Ovary (tissue), 9 donors: ENCODE data around the gene ROMO1. TPM values are rescaled to one million over a fixed set of nuclear protein-coding genes. Genes with fewer than 3 reads are reported as not detected.
"Not testable (repeated sequence)": the region's sequence is repeated elsewhere in the genome, so short reads cannot be mapped to it uniquely, and the experiment has no call there.

Experiments used
- DNase-seq, 5 donors: peaks; one replicate each; pipeline ENCODE4 v3.0.0-alpha.2; 2019 to 2020
- H3K27ac ChIP-seq, 2 donors: fragments of 200-600 bp; one replicate each; pipeline versions ENCODE4 v1.5.1 to v1.8.0; 2019 to 2022
- H3K27me3 ChIP-seq: fragments of 200-600 bp; one replicate; pipeline ENCODE4 v1.8.0; 2022
- H3K36me3 ChIP-seq: fragments of 200-600 bp; sonication (generic); one replicate; pipeline ENCODE4 v1.5.1; 2019
- H3K4me1 ChIP-seq: one replicate; pipeline ENCODE4 v1.8.1; 2013; ENCODE audit warnings: mild to moderate bottlenecking, moderate library complexity; ENCODE audit not compliant: insufficient read depth
- H3K4me3 ChIP-seq: fragments of 200-600 bp; sonication (generic); one replicate; pipeline ENCODE4 v1.5.1; 2017
- H3K9me3 ChIP-seq, 2 donors: fragments of 200-600 bp in 1 of 2; sonication (generic) in 1 of 2; one replicate each; pipeline versions ENCODE4 v1.5.1 to v1.8.1; 2013 to 2019; ENCODE audit warnings: mild to moderate bottlenecking in 1 of 2, moderate library complexity in 1 of 2
- EP300 ChIP-seq: sonication (generic); formaldehyde crosslinking; IDR thresholded peaks from one replicate; pipeline ENCODE4 v1.6.1; 2017; ENCODE audit warnings: antibody characterized with exemption
- POLR2A ChIP-seq: fragments of 450-650 bp; IDR thresholded peaks from one replicate; pipeline ENCODE4 v1.6.1; 2017; ENCODE audit warnings: antibody characterized with exemption, mild to moderate bottlenecking, moderate library complexity
- WGBS, 3 donors: extraction: QIAGEN DNeasy Blood & Tissue Kit in 1 of 3; methylation state at CpG; one replicate each; pipeline versions ENCODE4 v1.1.5 to v1.1.7; 2013 to 2017; 5-methylcytosine and 5-hydroxymethylcytosine counted together
- intact Hi-C, 4 donors: fragments of 100-400 bp; cut with DNase I; formaldehyde crosslinking; loops; one replicate each; pipeline versions ENCODE4 v1.11.0 to v1.15.1; 2022 to 2023
- polyA plus RNA-seq, 2 donors: library from polyadenylated mRNA; stranded (reverse); fragments of 200-250 nt in 1 of 2; fragments of 350-450 nt in 1 of 2; fragmentation: Illumina TruSeq in 1 of 2; extraction: RNeasy Lipid Tissue Mini Kit (QIAGEN cat#74804) in 1 of 2; gene quantifications; one replicate each; pipeline ENCODE4 v1.2.3, GENCODE V29; 2013 to 2014
- total RNA-seq, 7 donors: library from RNA; depleted of rRNA in 2 of 7; stranded (reverse); fragments of >200 nt in 2 of 7; fragmentation: NEBNext Ultra II Directional in 3 of 7; extraction: Animal tissue kit (Norgen Biotek cat#: 25700) in 3 of 7; gene quantifications; one replicate each; pipeline versions ENCODE4 v1.1.0 to v1.2.4, GENCODE V29; 2016 to 2023
- TF ChIP-seq, protein P1 (sequence below), 3 donors: fragments of 450-650 bp in 2 of 3; fragments of 200-600 bp in 1 of 3; IDR thresholded peaks; one replicate each; pipeline versions ENCODE4 v1.5.1 to v1.8.0; 2016 to 2022; ENCODE audit warnings: antibody characterized with exemption in 3 of 3, mild to moderate bottlenecking in 1 of 3
- donor health status: DM: no; HTN: no; CAD: no; lungs with moderate emphysema.
- donor health status: DM: no; HTN: no; CAD: no.
- donor health status: Bipolar disorder and iron deficiency.
- donor health status: DM: yes; HTN: yes; CAD: no.
- donor health status: DM: no; HTN: no; CAD: no.
- donor health status: DM: yes; HTN: yes; CAD: no.

The ROMO1 gene
- total and polyA plus RNA-seq, 9 donors = 23.2 to 404 (median 112) TPM

DNA sequence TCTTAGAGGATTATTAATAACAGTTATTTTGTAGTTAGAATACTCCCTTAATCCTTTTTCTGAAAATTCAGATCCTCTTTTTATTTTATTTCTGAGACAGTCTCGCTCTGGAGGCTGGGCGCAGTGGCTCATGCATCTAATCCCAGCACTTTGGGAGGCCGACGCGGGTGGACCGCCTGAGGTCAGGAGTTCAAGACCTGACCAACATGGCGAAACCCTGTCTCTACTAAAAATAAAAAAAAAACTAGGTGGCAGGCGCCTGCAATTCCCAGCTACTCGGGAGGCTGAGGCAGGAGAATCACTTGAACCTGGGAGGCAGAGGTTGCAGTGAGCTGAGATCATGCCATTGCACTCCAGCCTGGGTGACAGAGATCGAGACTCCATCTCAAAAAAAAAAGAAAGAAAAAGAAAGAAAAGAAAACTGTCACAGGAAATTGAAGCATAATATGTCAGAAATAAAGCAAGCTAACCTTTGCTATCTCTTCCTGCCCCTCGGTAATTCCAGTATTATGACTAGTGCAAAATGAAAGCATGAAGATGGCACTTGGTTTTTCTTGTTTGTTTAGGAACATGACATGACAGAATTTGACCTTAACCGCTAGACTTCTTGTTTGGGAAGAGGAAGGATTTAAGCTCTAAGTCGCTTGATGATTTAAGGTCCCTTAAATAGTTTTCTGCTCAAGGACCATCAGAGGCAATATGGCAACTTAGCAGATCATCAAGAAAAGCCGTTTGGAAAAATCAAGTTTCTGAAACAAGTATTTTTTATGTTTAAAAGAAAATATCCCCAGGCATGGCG is 44.7 kb downstream of the ROMO1 start:
- H3K4me3 ChIP-seq = no peak overlapping the region
- peak in 3 of 5 donors; percentile 31 to 47 (median 38) for DNase-seq
- intact Hi-C loops = loop anchor here in 1 of 4 donors (2.0 to 10.0 kb wide), 3 partner anchors 27 to 801 kb away; partner anchors contain the start of genes MYL9 and SPAG4

DNA sequence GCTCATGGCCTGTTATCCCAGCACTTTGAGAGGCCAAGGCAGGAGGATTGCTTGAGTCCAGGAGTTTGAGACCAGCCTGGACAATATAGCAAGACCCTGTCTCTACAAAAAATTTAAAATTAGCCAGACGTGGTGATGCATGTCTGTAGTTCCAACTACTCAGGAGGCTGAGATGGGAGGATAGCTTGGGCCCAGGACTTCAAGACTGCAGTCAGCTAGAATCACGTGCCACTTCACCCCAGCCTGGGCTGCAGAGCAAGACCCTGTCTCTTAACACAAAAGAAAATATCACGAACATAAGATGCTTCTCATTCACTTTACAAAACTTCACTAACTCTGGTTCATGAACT is 45.3 kb downstream of the ROMO1 start:
- not testable (repeated sequence) for DNase-seq, H3K36me3 ChIP-seq, H3K4me3 ChIP-seq, H3K27me3 ChIP-seq, H3K4me1 ChIP-seq, H3K9me3 ChIP-seq
- H3K27ac ChIP-seq = peak overlapping the region in 1 of 2 donors; percentile 14
- WGBS, 3 donors = 89 to 96% (median 96%) methylated on average over 3 of the region's 3 CpGs
- intact Hi-C loops = loop anchor here in 1 of 4 donors (5.0 to 10.0 kb wide), 2 partner anchors 127 to 800 kb away; partner anchors contain the start of genes MYL9 and SPAG4

More for the DNA sequence above, 44.7 kb downstream of the ROMO1 start:
- TF ChIP-seq POLR2A (no peak), EP300 (no peak)
- TF ChIP-seq, protein P1, sequence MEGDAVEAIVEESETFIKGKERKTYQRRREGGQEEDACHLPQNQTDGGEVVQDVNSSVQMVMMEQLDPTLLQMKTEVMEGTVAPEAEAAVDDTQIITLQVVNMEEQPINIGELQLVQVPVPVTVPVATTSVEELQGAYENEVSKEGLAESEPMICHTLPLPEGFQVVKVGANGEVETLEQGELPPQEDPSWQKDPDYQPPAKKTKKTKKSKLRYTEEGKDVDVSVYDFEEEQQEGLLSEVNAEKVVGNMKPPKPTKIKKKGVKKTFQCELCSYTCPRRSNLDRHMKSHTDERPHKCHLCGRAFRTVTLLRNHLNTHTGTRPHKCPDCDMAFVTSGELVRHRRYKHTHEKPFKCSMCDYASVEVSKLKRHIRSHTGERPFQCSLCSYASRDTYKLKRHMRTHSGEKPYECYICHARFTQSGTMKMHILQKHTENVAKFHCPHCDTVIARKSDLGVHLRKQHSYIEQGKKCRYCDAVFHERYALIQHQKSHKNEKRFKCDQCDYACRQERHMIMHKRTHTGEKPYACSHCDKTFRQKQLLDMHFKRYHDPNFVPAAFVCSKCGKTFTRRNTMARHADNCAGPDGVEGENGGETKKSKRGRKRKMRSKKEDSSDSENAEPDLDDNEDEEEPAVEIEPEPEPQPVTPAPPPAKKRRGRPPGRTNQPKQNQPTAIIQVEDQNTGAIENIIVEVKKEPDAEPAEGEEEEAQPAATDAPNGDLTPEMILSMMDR (IDR thresholded peaks at IDR 0.05) = no peak
- Histone ChIP-seq H3K36me3 (no peaks in the 10 kb centered on the region), H3K27me3 (no peaks in the 10 kb centered on the region), H3K27ac (peak overlapping the region in 1 of 2 donors; percentile 93), H3K4me1 (peaks cover 2% of the 10 kb centered on the region), H3K9me3 (no peaks in the 10 kb centered on the region)
- 54 to 74% (median 63%) methylated on average over 15 of the region's 15 CpGs for WGBS, 3 donors

Other genes with a start within 250 kb of the ROMO1 start
- gene CEP250, start 243.8 kb upstream of the ROMO1 start, total RNA-seq = 10 to 100 TPM; 20.6 to 44.2 (median 27.9) TPM
- 10 to 100 TPM; 11.7 to 16.0 TPM for gene CEP250, start 243.8 kb upstream of the ROMO1 start, polyA plus RNA-seq
- gene C20orf173, start 169.8 kb upstream of the ROMO1 start, total RNA-seq = not detected
- not detected for gene C20orf173, start 169.8 kb upstream of the ROMO1 start, polyA plus RNA-seq
- gene ERGIC3, start 157.3 kb upstream of the ROMO1 start, total RNA-seq = 100 to 1,000 TPM; 168 to 278 (median 221) TPM
- 100 to 1,000 TPM; 212 to 354 TPM for gene ERGIC3, start 157.3 kb upstream of the ROMO1 start, polyA plus RNA-seq
- 10 to 100 TPM in 2 of 7 donors, 1 to 10 TPM in 5; 6.3 to 12.8 (median 9.9) TPM for gene SPAG4, start 83.6 kb upstream of the ROMO1 start, total RNA-seq
- 1 to 10 TPM in 1 of 2 donors, under 1 TPM in 1; 1.00 to 4.4 TPM for gene SPAG4, start 83.6 kb upstream of the ROMO1 start, polyA plus RNA-seq
- 100 to 1,000 TPM in 6 of 7 donors, 10 to 100 TPM in 1; 97.5 to 173 (median 165) TPM for gene CPNE1, start 34.5 kb upstream of the ROMO1 start, total RNA-seq
- 100 to 1,000 TPM; 127 to 129 TPM for gene CPNE1, start 34.5 kb upstream of the ROMO1 start, polyA plus RNA-seq
- gene RBM12, start 34.5 kb upstream of the ROMO1 start, total RNA-seq = 100 to 1,000 TPM in 5 of 7 donors, 10 to 100 TPM in 2; 30.0 to 130 (median 107) TPM
- gene RBM12, start 34.5 kb upstream of the ROMO1 start, polyA plus RNA-seq = 10 to 100 TPM; 20.4 to 63.5 TPM
- gene NFS1, start 53 bp upstream of the ROMO1 start, total RNA-seq = 10 to 100 TPM; 17.3 to 33.7 (median 29.4) TPM
- 10 to 100 TPM; 26.8 to 58.1 TPM for gene NFS1, start 53 bp upstream of the ROMO1 start, polyA plus RNA-seq
- gene RBM39, start 42.9 kb downstream of the ROMO1 start, total RNA-seq = 100 to 1,000 TPM; 277 to 389 (median 356) TPM
- gene RBM39, start 42.9 kb downstream of the ROMO1 start, polyA plus RNA-seq = 100 to 1,000 TPM; 247 to 269 TPM
- gene PHF20, start 72.6 kb downstream of the ROMO1 start, total RNA-seq = 10 to 100 TPM; 41.4 to 70.0 (median 48.0) TPM
- 10 to 100 TPM; 17.6 to 35.1 TPM for gene PHF20, start 72.6 kb downstream of the ROMO1 start, polyA plus RNA-seq